ENCODE results near the gene PLXDC1. TPM values are rescaled to one million over a fixed set of nuclear protein-coding genes. Genes with fewer than 3 reads are reported as not detected.

Gene PLXDC1
- total RNA-seq, 1 donor from 2014 or later = 2.3 TPM

- DNase-seq (ENCODE audit: low spot score, unreplicated experiment) = no peak
- Mint-ChIP-seq H3K36me3 (ENCODE audit: insufficient read depth) (no peaks in the 10 kb centered on the region), H3K4me1 (ENCODE audit: low read depth) (no peaks in the 10 kb centered on the region), H3K27me3 (peaks cover 6% of the 10 kb centered on the region), H3K9me3 (ENCODE audit: low read depth) (no peaks in the 10 kb centered on the region), H3K4me3 (ENCODE audit: low read depth) (no peak overlapping the region), H3K27ac (no peak overlapping the region)
- TF ChIP-seq CTCF (IDR thresholded peaks at IDR 0.05; ENCODE audit: unreplicated experiment) = no peak
These were observed 66.9 kb downstream of the PLXDC1 start for GRCh38 chr17:39084558-39084957.

GRCh38 chr17:39083270-39083669 is 68.2 kb downstream of the PLXDC1 start:
- H3K27me3 Mint-ChIP-seq = peaks cover 6% of the 10 kb centered on the region
- no peaks in the 10 kb centered on the region for H3K4me1 Mint-ChIP-seq (ENCODE audit: low read depth)
- TF ChIP-seq CTCF (IDR thresholded peaks at IDR 0.05; ENCODE audit: unreplicated experiment) = no peak
- no peaks in the 10 kb centered on the region for H3K9me3 Mint-ChIP-seq (ENCODE audit: low read depth)
- H3K27ac Mint-ChIP-seq = no peak overlapping the region
- no peak for DNase-seq (ENCODE audit: low spot score, unreplicated experiment)
- H3K4me3 Mint-ChIP-seq (ENCODE audit: low read depth) = no peak overlapping the region
- no peaks in the 10 kb centered on the region for H3K36me3 Mint-ChIP-seq (ENCODE audit: insufficient read depth)

GRCh38 chr17:39082482-39082881 is 69.0 kb downstream of the PLXDC1 start:
- peaks cover 6% of the 10 kb centered on the region for H3K27me3 Mint-ChIP-seq
- no peak for DNase-seq (ENCODE audit: low spot score, unreplicated experiment)
- no peaks in the 10 kb centered on the region for H3K36me3 Mint-ChIP-seq (ENCODE audit: insufficient read depth)
- no peaks in the 10 kb centered on the region for H3K9me3 Mint-ChIP-seq (ENCODE audit: low read depth)
- no peaks in the 10 kb centered on the region for H3K4me1 Mint-ChIP-seq (ENCODE audit: low read depth)
- H3K27ac Mint-ChIP-seq = no peak overlapping the region
- no peak overlapping the region for H3K4me3 Mint-ChIP-seq (ENCODE audit: low read depth)
- no peak for TF ChIP-seq CTCF (IDR thresholded peaks at IDR 0.05; ENCODE audit: unreplicated experiment)

- Mint-ChIP-seq H3K9me3 (ENCODE audit: low read depth) (no peaks in the 10 kb centered on the region), H3K4me3 (ENCODE audit: low read depth) (no peak overlapping the region), H3K27me3 (peaks cover 6% of the 10 kb centered on the region), H3K36me3 (ENCODE audit: insufficient read depth) (no peaks in the 10 kb centered on the region), H3K4me1 (ENCODE audit: low read depth) (no peaks in the 10 kb centered on the region), H3K27ac (no peak overlapping the region)
- no peak for DNase-seq (ENCODE audit: low spot score, unreplicated experiment)
- no peak for TF ChIP-seq CTCF (IDR thresholded peaks at IDR 0.05; ENCODE audit: unreplicated experiment)
These were observed 69.6 kb downstream of the PLXDC1 start for GRCh38 chr17:39081851-39082250.

- Mint-ChIP-seq H3K4me3 (ENCODE audit: low read depth) (no peak overlapping the region), H3K9me3 (ENCODE audit: low read depth) (no peaks in the 10 kb centered on the region), H3K27me3 (peaks cover 6% of the 10 kb centered on the region), H3K36me3 (ENCODE audit: insufficient read depth) (no peaks in the 10 kb centered on the region), H3K4me1 (ENCODE audit: low read depth) (no peaks in the 10 kb centered on the region), H3K27ac (no peak overlapping the region)
- TF ChIP-seq CTCF (IDR thresholded peaks at IDR 0.05; ENCODE audit: unreplicated experiment) = no peak
- DNase-seq (ENCODE audit: low spot score, unreplicated experiment) = no peak
These were observed 70.9 kb downstream of the PLXDC1 start for GRCh38 chr17:39080421-39081078.
